ENCODE data around the gene SAP30BP. TPM values are rescaled to one million over a fixed set of nuclear protein-coding genes. Genes with fewer than 3 reads are reported as not detected.

Gene SAP30BP
- polyA plus RNA-seq, 3 donors = 93.0 to 105 (median 93.7) TPM

- DNase-seq (ENCODE audit: low read depth in 3 of 3, low spot score in 2 of 3) = no peak
Observed at GRCh38 chr17:75753514-75754377, 86.6 kb downstream of the SAP30BP start.

GRCh38 chr17:75754378-75755204 lies 87.5 kb downstream of the SAP30BP start:
- DNase-seq (ENCODE audit: low read depth in 3 of 3, low spot score in 2 of 3) = no peak

- DNase-seq (ENCODE audit: low read depth in 3 of 3, low spot score in 2 of 3) = no peak
Observed at GRCh38 chr17:75755205-75755901, 88.2 kb downstream of the SAP30BP start.

- no peak for DNase-seq (ENCODE audit: low read depth in 3 of 3, low spot score in 2 of 3)
Observed at GRCh38 chr17:75755990-75756389, 88.9 kb downstream of the SAP30BP start.

- no peak for DNase-seq (ENCODE audit: low read depth in 3 of 3, low spot score in 2 of 3)
Observed at GRCh38 chr17:75756451-75757085, 89.4 kb downstream of the SAP30BP start.

- DNase-seq (ENCODE audit: low read depth in 3 of 3, low spot score in 2 of 3) = no peak
Observed at GRCh38 chr17:75757086-75757681, 90.0 kb downstream of the SAP30BP start.

Other genes starting within 250 kb of the SAP30BP start
- 10 to 100 TPM; 79.0 to 91.0 (median 80.9) TPM for gene TMEM94, start 210.7 kb upstream of the SAP30BP start, polyA plus RNA-seq (ENCODE audit: insufficient read length in 3 of 3)
- 10 to 100 TPM; 27.2 to 31.2 (median 29.0) TPM for gene CASKIN2, start 151.8 kb upstream of the SAP30BP start, polyA plus RNA-seq (ENCODE audit: insufficient read length in 3 of 3)
- gene TSEN54, start 150.8 kb upstream of the SAP30BP start, polyA plus RNA-seq (ENCODE audit: insufficient read length in 3 of 3) = 10 to 100 TPM; 36.2 to 43.6 (median 43.2) TPM
- gene LLGL2, start 141.6 kb upstream of the SAP30BP start, polyA plus RNA-seq (ENCODE audit: insufficient read length in 3 of 3) = 10 to 100 TPM; 35.4 to 50.0 (median 40.0) TPM
- 100 to 1,000 TPM in 1 of 3 donors, 10 to 100 TPM in 2; 78.7 to 127 (median 88.6) TPM for gene MYO15B, start 79.5 kb upstream of the SAP30BP start, polyA plus RNA-seq (ENCODE audit: insufficient read length in 3 of 3)
- gene SMIM5, start 33.9 kb upstream of the SAP30BP start, polyA plus RNA-seq (ENCODE audit: insufficient read length in 3 of 3) = 1 to 10 TPM; 3.7 to 5.4 (median 4.3) TPM
- 10 to 100 TPM; 29.3 to 33.5 (median 32.7) TPM for gene RECQL5, start 184 bp upstream of the SAP30BP start, polyA plus RNA-seq (ENCODE audit: insufficient read length in 3 of 3)
- gene ITGB4, start 54.1 kb downstream of the SAP30BP start, polyA plus RNA-seq (ENCODE audit: insufficient read length in 3 of 3) = 10 to 100 TPM in 1 of 3 donors, 1 to 10 TPM in 2; 7.8 to 10.8 (median 9.1) TPM
- 10 to 100 TPM; 20.9 to 24.0 (median 21.5) TPM for gene GALK1, start 97.9 kb downstream of the SAP30BP start, polyA plus RNA-seq (ENCODE audit: insufficient read length in 3 of 3)
- 10 to 100 TPM; 28.5 to 32.3 (median 32.0) TPM for gene UNK, start 117.5 kb downstream of the SAP30BP start, polyA plus RNA-seq (ENCODE audit: insufficient read length in 3 of 3)
- gene UNC13D, start 177.1 kb downstream of the SAP30BP start, polyA plus RNA-seq (ENCODE audit: insufficient read length in 3 of 3) = 1 to 10 TPM; 3.6 to 5.7 (median 5.0) TPM
- gene WBP2, start 188.0 kb downstream of the SAP30BP start, polyA plus RNA-seq (ENCODE audit: insufficient read length in 3 of 3) = 10 to 100 TPM; 70.2 to 86.7 (median 82.8) TPM
- gene TRIM47, start 211.2 kb downstream of the SAP30BP start, polyA plus RNA-seq (ENCODE audit: insufficient read length in 3 of 3) = 1 to 10 TPM; 5.8 to 9.1 (median 6.3) TPM
- 10 to 100 TPM; 11.1 to 12.4 (median 11.3) TPM for gene TRIM65, start 229.6 kb downstream of the SAP30BP start, polyA plus RNA-seq (ENCODE audit: insufficient read length in 3 of 3)
- gene MRPL38, start 237.5 kb downstream of the SAP30BP start, polyA plus RNA-seq (ENCODE audit: insufficient read length in 3 of 3) = 10 to 100 TPM; 66.2 to 77.1 (median 66.7) TPM